ENCODE results near the gene BRSK1. TPM values are rescaled to one million over a fixed set of nuclear protein-coding genes. Genes with fewer than 3 reads are reported as not detected.

BRSK1 gene
- total RNA-seq, 2 donors from 2014 or later = 11.9 to 15.7 TPM

GRCh38 chr19:55289117-55289796 lies 5.5 kb downstream of the BRSK1 start:
- H3K36me3 Mint-ChIP-seq = no peaks in the 10 kb centered on the region

DNA sequence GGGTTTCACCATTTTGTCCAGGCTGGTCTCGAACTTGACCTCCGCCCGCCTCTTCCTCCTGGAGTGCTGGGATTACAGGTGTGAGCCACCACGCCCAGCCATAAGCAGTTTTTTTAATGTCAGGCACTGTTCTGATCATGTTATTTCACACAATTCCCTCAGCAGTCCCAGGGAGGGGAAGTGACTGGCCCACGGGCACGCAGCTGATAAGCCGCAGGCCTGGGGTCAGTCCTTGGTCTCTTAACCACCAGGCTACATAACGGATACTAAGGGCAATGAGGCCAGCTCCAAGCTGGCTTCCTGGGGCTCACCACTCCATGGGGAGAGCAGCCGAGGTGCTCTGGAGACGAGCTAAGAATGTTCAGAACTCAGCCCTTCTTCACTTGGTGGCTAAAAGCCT lies 13.5 kb downstream of the BRSK1 start:
- Mint-ChIP-seq H3K27me3 (no peaks in the 10 kb centered on the region), H3K9me3 (no peaks in the 10 kb centered on the region), H3K4me3 (no peak overlapping the region), H3K27ac (no peak overlapping the region), H3K36me3 (no peaks in the 10 kb centered on the region), H3K4me1 (ENCODE audit: low read depth in 2 of 2) (peaks cover 0 to 10% of the 10 kb centered on the region in 2 donors)
- ATAC-seq (no peak), DNase-seq (ENCODE audit: low spot score) (no peak)

More at GRCh38 chr19:55289117-55289796, 5.5 kb downstream of the BRSK1 start:
- Mint-ChIP-seq H3K9me3 (no peaks in the 10 kb centered on the region), H3K27ac (no peak overlapping the region), H3K4me1 (ENCODE audit: low read depth in 2 of 2) (peaks cover 0 to 4% of the 10 kb centered on the region in 2 donors), H3K27me3 (no peaks in the 10 kb centered on the region), H3K4me3 (no peak overlapping the region)
- DNase-seq (ENCODE audit: low spot score) = no peak
- ATAC-seq = no peak

GRCh38 chr19:55299991-55300390 lies 16.2 kb downstream of the BRSK1 start:
- ATAC-seq = no peak
- H3K36me3 Mint-ChIP-seq = no peaks in the 10 kb centered on the region
- no peak overlapping the region for H3K4me3 Mint-ChIP-seq
- DNase-seq (ENCODE audit: low spot score) = no peak
- no peaks in the 10 kb centered on the region for H3K27me3 Mint-ChIP-seq
- no peak overlapping the region for H3K27ac Mint-ChIP-seq
- H3K4me1 Mint-ChIP-seq (ENCODE audit: low read depth in 2 of 2) = peaks cover 0 to 10% of the 10 kb centered on the region in 2 donors
- no peaks in the 10 kb centered on the region for H3K9me3 Mint-ChIP-seq

- Mint-ChIP-seq H3K4me1 (ENCODE audit: low read depth in 2 of 2) (peaks cover 0 to 13% of the 10 kb centered on the region in 2 donors), H3K9me3 (no peaks in the 10 kb centered on the region), H3K4me3 (peak overlapping the region; percentile 84), H3K36me3 (no peaks in the 10 kb centered on the region), H3K27ac (peak overlapping the region; percentile 76 to 90), H3K27me3 (no peaks in the 10 kb centered on the region)
- DNase-seq (ENCODE audit: low spot score) (no peak), ATAC-seq (no peak)
Observed at GRCh38 chr19:55300886-55301458, 17.2 kb downstream of the BRSK1 start.

DNA sequence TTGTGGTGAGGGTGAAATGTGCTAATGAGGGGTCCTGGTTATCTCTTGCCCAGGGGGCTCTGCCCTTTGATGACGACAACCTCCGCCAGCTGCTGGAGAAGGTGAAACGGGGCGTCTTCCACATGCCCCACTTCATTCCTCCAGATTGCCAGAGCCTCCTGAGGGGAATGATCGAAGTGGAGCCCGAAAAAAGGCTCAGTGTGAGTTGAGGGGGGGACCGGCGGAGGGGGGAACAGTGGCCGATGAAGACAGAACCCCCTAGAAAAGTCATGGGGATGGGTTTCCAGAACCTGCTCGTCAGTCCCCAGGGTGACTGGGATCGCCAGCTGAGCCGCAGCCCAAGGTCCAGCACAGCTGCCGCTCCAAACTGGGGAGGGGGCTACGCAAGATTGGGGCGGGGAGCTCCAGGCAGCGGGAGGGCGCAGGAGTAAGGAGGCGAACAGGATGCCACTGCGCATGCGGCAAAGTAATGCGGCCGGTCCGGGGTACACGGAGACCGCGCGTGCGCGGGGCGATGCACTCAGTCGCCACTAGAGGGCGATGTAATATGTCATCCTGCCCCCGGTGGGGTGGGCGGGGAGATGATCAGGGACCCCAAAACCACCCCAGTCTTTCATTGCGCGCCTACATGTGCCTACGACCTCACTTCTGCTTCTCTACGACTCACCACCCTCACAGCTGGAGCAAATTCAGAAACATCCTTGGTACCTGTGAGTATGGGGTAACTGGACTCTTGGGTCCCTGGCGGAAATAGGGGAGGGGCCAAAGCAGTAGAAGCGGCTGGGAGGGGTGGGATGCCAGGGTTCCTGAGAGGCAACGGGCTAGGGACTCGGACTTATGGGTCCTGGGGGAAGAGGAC lies 17.9 kb downstream of the BRSK1 start:
- peak overlapping the region; percentile 84 for H3K4me3 Mint-ChIP-seq
- H3K27ac Mint-ChIP-seq = peak overlapping the region; percentile 76 to 90
- ATAC-seq (peak; percentile 91 to 95), DNase-seq (ENCODE audit: low spot score) (peak; percentile 94)
- no peaks in the 10 kb centered on the region for H3K36me3 Mint-ChIP-seq
- peaks cover 0 to 13% of the 10 kb centered on the region in 2 donors for H3K4me1 Mint-ChIP-seq (ENCODE audit: low read depth in 2 of 2)
- no peaks in the 10 kb centered on the region for H3K27me3 Mint-ChIP-seq
- H3K9me3 Mint-ChIP-seq = no peaks in the 10 kb centered on the region

DNA sequence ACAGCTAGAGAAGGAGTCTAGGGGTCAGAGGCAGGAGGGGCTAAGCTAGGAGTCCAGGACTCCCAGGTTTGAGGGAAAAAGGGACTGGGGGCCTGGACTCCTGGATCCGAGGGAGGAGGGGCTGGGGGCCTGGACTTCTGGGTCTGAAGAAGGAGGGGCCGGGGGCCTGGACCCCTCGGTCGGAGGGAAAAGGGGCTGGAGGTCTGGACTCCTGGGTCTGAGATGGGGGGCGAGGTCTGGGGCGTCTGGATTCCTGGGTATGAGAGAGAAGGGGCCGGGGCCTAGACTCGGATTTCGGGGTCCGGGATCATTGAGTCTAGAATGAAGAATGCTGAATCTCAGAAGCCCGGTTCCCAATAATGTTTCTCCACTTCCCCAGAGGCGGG lies 18.5 kb downstream of the BRSK1 start:
- ATAC-seq (no peak), DNase-seq (ENCODE audit: low spot score) (no peak)
- H3K27me3 Mint-ChIP-seq = no peaks in the 10 kb centered on the region
- H3K36me3 Mint-ChIP-seq = no peaks in the 10 kb centered on the region
- H3K9me3 Mint-ChIP-seq = no peaks in the 10 kb centered on the region
- H3K4me1 Mint-ChIP-seq (ENCODE audit: low read depth in 2 of 2) = peaks cover 0 to 13% of the 10 kb centered on the region in 2 donors
- H3K4me3 Mint-ChIP-seq = peak overlapping the region; percentile 84
- H3K27ac Mint-ChIP-seq = peak overlapping the region; percentile 76 to 90

DNA sequence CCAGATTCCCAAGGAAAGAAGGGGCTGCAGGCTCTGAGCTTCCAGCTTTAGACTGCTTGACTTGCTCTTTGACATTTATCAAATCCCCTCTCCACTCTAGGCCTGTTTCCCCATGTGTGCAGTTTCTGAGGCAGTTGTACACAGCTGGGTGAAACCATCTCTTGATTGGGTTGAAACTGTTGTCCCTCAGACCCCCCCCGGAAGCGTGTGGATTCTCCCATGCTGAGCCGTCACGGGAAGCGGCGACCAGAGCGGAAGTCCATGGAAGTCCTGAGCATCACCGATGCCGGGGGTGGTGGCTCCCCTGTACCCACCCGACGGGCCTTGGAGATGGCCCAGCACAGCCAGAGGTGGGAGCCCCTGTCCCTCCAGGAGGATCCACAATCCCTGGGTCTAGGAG lies 19.7 kb downstream of the BRSK1 start:
- H3K36me3 Mint-ChIP-seq = no peaks in the 10 kb centered on the region
- no peak overlapping the region for H3K4me3 Mint-ChIP-seq
- H3K4me1 Mint-ChIP-seq (ENCODE audit: low read depth in 2 of 2) = peaks cover 0 to 13% of the 10 kb centered on the region in 2 donors
- no peak for ATAC-seq
- H3K27me3 Mint-ChIP-seq = no peaks in the 10 kb centered on the region
- DNase-seq (ENCODE audit: low spot score) = no peak
- H3K9me3 Mint-ChIP-seq = no peaks in the 10 kb centered on the region
- H3K27ac Mint-ChIP-seq = no peak overlapping the region

DNA sequence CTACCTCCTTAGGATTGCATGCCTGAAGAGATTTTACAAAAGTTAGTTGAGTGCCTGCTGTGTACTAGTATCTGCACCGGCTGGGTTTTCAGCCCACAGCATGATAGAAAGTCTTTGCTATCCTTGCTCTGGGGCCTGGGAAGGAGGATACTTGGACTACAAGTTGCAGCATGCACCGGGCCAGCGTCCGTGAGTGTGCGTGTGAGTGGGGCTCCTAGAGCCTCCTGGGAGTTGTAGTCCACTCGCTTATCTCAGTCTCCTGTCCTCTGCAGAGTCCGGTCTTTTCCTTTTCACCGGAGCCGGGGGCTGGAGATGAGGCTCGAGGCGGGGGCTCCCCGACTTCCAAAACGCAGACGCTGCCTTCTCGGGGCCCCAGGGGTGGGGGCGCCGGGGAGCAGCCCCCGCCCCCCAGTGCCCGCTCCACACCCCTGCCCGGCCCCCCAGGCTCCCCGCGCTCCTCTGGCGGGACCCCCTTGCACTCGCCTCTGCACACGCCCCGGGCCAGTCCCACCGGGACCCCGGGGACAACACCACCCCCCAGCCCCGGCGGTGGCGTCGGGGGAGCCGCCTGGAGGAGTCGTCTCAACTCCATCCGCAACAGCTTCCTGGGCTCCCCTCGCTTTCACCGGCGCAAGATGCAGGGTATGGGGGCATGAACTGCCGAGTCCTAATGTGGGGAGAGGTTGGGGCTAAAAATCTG lies 20.6 kb downstream of the BRSK1 start:
- ATAC-seq (no peak), DNase-seq (ENCODE audit: low spot score) (no peak)
- H3K4me1 Mint-ChIP-seq (ENCODE audit: low read depth in 2 of 2) = peaks cover 0 to 13% of the 10 kb centered on the region in 2 donors
- H3K27ac Mint-ChIP-seq = no peak overlapping the region
- no peaks in the 10 kb centered on the region for H3K9me3 Mint-ChIP-seq
- no peaks in the 10 kb centered on the region for H3K36me3 Mint-ChIP-seq
- no peak overlapping the region for H3K4me3 Mint-ChIP-seq
- H3K27me3 Mint-ChIP-seq = no peaks in the 10 kb centered on the region

DNA sequence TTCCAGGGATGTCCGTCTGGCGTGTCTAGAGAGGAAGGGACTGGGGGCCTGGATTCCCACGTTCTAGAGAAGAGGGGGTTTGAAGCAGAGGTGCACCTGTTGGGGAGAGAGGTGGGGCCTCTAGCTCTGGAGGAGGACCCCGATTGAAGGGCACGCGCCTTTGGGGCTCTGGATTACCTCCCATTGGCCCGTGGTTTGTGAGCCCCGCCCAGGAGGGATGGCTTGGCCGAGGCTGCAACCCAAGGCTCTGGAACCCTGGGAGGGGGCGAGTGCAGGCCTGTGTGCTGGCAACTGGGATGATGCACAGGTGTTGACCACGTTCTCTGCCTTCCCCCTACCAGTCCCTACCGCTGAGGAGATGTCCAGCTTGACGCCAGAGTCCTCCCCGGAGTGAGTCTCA lies 21.2 kb downstream of the BRSK1 start:
- ATAC-seq (no peak), DNase-seq (ENCODE audit: low spot score) (no peak)
- Mint-ChIP-seq H3K27me3 (no peaks in the 10 kb centered on the region), H3K4me1 (ENCODE audit: low read depth in 2 of 2) (peaks cover 0 to 11% of the 10 kb centered on the region in 2 donors), H3K36me3 (no peaks in the 10 kb centered on the region), H3K4me3 (no peak overlapping the region), H3K9me3 (no peaks in the 10 kb centered on the region), H3K27ac (no peak overlapping the region)

DNA sequence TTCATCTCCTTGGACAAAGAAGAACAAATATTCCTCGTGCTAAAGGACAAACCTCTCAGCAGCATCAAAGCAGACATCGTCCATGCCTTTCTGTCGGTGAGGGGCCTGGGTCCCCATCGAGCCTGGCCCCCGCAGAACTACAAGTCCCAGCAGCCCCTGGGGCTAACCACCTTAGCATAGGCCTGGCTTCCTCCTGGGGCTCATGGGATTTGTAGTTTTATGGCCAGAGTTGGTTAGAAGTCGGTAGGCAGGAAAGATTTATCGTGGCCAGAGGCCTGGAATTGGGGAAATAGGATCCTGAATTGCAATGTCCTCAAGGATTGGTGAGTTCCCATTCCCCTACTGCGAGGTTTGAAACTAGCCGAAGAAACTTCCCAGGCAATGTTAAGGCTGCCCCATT lies 21.7 kb downstream of the BRSK1 start:
- H3K9me3 Mint-ChIP-seq = no peaks in the 10 kb centered on the region
- no peak overlapping the region for H3K27ac Mint-ChIP-seq
- peaks cover 0 to 9% of the 10 kb centered on the region in 2 donors for H3K4me1 Mint-ChIP-seq (ENCODE audit: low read depth in 2 of 2)

GRCh38 chr19:55305983-55306562 lies 22.3 kb downstream of the BRSK1 start:
- no peak for ATAC-seq
- Mint-ChIP-seq H3K27me3 (no peaks in the 10 kb centered on the region), H3K9me3 (no peaks in the 10 kb centered on the region), H3K27ac (no peak overlapping the region), H3K4me1 (ENCODE audit: low read depth in 2 of 2) (peaks cover 0 to 9% of the 10 kb centered on the region in 2 donors), H3K36me3 (no peaks in the 10 kb centered on the region), H3K4me3 (no peak overlapping the region)
- DNase-seq (ENCODE audit: low spot score) = no peak

More for the DNA sequence above, 21.7 kb downstream of the BRSK1 start:
- ATAC-seq (peak; percentile 52 to 70), DNase-seq (ENCODE audit: low spot score) (no peak)
- no peak overlapping the region for H3K4me3 Mint-ChIP-seq
- H3K27me3 Mint-ChIP-seq = no peaks in the 10 kb centered on the region
- H3K36me3 Mint-ChIP-seq = no peaks in the 10 kb centered on the region

- DNase-seq (ENCODE audit: low spot score) = no peak
- no peaks in the 10 kb centered on the region for H3K27me3 Mint-ChIP-seq
- no peak overlapping the region for H3K4me3 Mint-ChIP-seq
- ATAC-seq = no peak
- H3K9me3 Mint-ChIP-seq = no peaks in the 10 kb centered on the region
- H3K27ac Mint-ChIP-seq = no peak overlapping the region
- no peaks in the 10 kb centered on the region for H3K36me3 Mint-ChIP-seq
- H3K4me1 Mint-ChIP-seq (ENCODE audit: low read depth in 2 of 2) = peaks cover 0 to 7% of the 10 kb centered on the region in 2 donors
Observed at GRCh38 chr19:55306712-55307111, 22.9 kb downstream of the BRSK1 start.

DNA sequence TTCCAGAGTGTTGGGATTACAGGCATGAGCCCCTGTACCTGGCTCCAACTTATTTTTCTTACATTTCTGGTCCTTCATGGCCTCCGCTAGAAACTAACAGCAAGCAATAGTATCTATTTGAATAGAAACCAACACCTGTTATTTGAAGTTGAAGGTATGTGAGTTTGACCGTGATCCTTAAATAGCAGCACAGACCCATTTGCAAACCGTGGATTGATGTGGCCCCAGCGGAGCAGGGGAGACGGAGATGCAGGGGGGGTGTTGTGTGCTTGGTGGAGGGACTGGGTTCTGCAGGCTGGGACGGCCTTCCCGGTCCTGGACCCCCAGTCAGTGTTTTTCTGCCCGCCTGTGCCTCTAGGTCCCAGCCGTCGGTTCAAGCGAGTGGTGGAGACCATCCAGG lies 24.5 kb downstream of the BRSK1 start:
- Mint-ChIP-seq H3K36me3 (no peaks in the 10 kb centered on the region), H3K27me3 (no peaks in the 10 kb centered on the region), H3K27ac (no peak overlapping the region), H3K9me3 (no peaks in the 10 kb centered on the region), H3K4me3 (no peak overlapping the region), H3K4me1 (ENCODE audit: low read depth in 2 of 2) (peaks cover 0 to 3% of the 10 kb centered on the region in 2 donors)
- no peak for DNase-seq (ENCODE audit: low spot score)
- no peak for ATAC-seq
